SU-DHL-6 (cell line): ENCODE measurements around the gene TASOR2.
A peak's percentile ranks its signal among the peaks of the same experiment; 100 is the strongest.

Experiments used
- H2AFZ ChIP-seq: fragments of 200-600 bp; sonication (generic); 2 replicates; pipeline ENCODE4 v1.6.1; 2014; ENCODE audit warnings: low read depth, mild to moderate bottlenecking, moderate library complexity, mixed read lengths, antibody characterized with exemption, low read length; ENCODE audit not compliant: severe bottlenecking
- H3F3A ChIP-seq: fragments of 200-600 bp; shearing (Covaris generic); 2 replicates; pipeline ENCODE4 v1.6.0; 2016; ENCODE audit warnings: antibody characterized with exemption, mild to moderate bottlenecking; ENCODE audit not compliant: insufficient read depth
- H3K27ac ChIP-seq: fragments of 200-600 bp; sonication (generic); 2 replicates; pipeline ENCODE4 v1.5.1; 2016; ENCODE audit warnings: low read depth, mild to moderate bottlenecking, low read length, moderate library complexity, mixed read lengths
- H3K27me3 ChIP-seq: fragments of 200-600 bp; sonication (generic), shearing (Covaris generic); 2 replicates; pipeline ENCODE4 v1.6.0; 2014; ENCODE audit warnings: mild to moderate bottlenecking, low read length
- H3K36me3 ChIP-seq: fragments of 200-600 bp; sonication (generic); 2 replicates; pipeline ENCODE4 v1.6.1; 2014; ENCODE audit warnings: mild to moderate bottlenecking, low read length, mixed read lengths
- H3K4me2 ChIP-seq: fragments of 300-600, 200-600 bp; shearing (Covaris generic), sonication (generic); 2 replicates; pipeline ENCODE4 v1.6.0; 2014; ENCODE audit warnings: low read length, low read depth, mild to moderate bottlenecking; ENCODE audit not compliant: poor library complexity, severe bottlenecking
- H3K4me3 ChIP-seq: fragments of 200-600 bp; sonication (generic); 2 replicates; pipeline ENCODE4 v1.5.1; 2014; ENCODE audit warnings: antibody characterized with exemption, low read length, mild to moderate bottlenecking, mixed read lengths; ENCODE audit not compliant: insufficient read depth, poor library complexity, severe bottlenecking
- H3K79me2 ChIP-seq: fragments of 200-600 bp; sonication (generic); 2 replicates; pipeline ENCODE4 v1.6.1; 2014; ENCODE audit warnings: mild to moderate bottlenecking, low read length, moderate library complexity; ENCODE audit not compliant: insufficient read depth
- H3K9ac ChIP-seq: fragments of 200-600 bp; sonication (generic); 2 replicates; pipeline ENCODE4 v1.7.0; 2014; ENCODE audit warnings: mild to moderate bottlenecking, low read length
- H3K9me2 ChIP-seq: fragments of 200-600 bp; sonication (generic); replicated peaks from 2 replicates; pipeline ENCODE4 v1.6.1; 2014; ENCODE audit warnings: low read length; ENCODE audit not compliant: insufficient read depth
- H3K9me3 ChIP-seq: fragments of 200-600 bp; sonication (generic); 2 replicates; pipeline ENCODE4 v1.6.1; 2014; ENCODE audit warnings: low read length, mixed read lengths; ENCODE audit not compliant: insufficient read depth
- H4K20me1 ChIP-seq: fragments of 200-600 bp; sonication (generic); 2 replicates; pipeline ENCODE4 v1.6.1; 2014; ENCODE audit warnings: low read depth, mild to moderate bottlenecking, antibody characterized with exemption, low read length, moderate library complexity, mixed read lengths
- EZH2phosphoT487 ChIP-seq: fragments of 200-600 bp; sonication (generic), shearing (Covaris generic); conservative IDR thresholded peaks from 2 replicates; pipeline ENCODE4 v1.6.1; 2018; ENCODE audit warnings: mild to moderate bottlenecking, antibody characterized with exemption, low read length, moderate library complexity, mixed read lengths
- TF ChIP-seq, protein P1 (sequence below): fragments of 200-600 bp; sonication (generic); IDR thresholded peaks from one replicate; pipeline ENCODE4 v1.5.1; 2017; ENCODE audit warnings: antibody characterized with exemption, mild to moderate bottlenecking, low read length, moderate library complexity; ENCODE audit not compliant: insufficient read depth, poor library complexity, severe bottlenecking

TASOR2 gene

DNA sequence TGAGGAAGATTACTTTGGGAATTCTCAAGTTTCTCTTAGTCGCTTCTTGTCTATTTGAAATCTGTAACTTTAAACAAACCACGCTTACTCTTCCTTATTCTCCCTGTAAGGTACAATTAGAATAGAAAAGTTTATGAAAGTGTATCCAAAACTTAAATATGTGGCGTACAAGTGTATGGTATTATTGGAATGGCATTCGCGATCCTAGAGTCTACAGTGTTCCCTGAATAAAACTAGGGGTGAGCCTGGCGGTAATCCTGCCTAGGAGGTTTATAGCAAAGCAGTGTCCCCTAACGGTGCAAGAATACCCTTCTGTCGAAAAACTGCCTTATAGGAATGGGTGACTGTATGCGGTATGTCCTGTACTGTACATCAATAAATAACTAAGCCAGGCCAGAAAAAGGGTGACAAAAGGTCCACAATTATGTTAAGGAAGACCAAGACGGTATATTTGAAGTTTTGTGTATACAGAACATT is 1.2 kb downstream of the TASOR2 start:
- Histone ChIP-seq H3K27ac (peak overlapping the region; percentile 98), H2AFZ (no peak overlapping the region), H4K20me1 (peaks cover 7% of the 10 kb centered on the region), H3K4me3 (peak overlapping the region; percentile 87), H3K4me2 (peak overlapping the region; percentile 95), H3F3A (peaks cover 47% of the 10 kb centered on the region), H3K9me3 (no peaks in the 10 kb centered on the region), H3K27me3 (no peaks in the 10 kb centered on the region), H3K79me2 (peaks cover 62% of the 10 kb centered on the region), H3K9me2 (no peaks in the 10 kb centered on the region), H3K9ac (peak overlapping the region; percentile 95), H3K36me3 (peaks cover 19% of the 10 kb centered on the region)
- TF ChIP-seq EZH2phosphoT487, result no peak
- TF ChIP-seq, protein P1, sequence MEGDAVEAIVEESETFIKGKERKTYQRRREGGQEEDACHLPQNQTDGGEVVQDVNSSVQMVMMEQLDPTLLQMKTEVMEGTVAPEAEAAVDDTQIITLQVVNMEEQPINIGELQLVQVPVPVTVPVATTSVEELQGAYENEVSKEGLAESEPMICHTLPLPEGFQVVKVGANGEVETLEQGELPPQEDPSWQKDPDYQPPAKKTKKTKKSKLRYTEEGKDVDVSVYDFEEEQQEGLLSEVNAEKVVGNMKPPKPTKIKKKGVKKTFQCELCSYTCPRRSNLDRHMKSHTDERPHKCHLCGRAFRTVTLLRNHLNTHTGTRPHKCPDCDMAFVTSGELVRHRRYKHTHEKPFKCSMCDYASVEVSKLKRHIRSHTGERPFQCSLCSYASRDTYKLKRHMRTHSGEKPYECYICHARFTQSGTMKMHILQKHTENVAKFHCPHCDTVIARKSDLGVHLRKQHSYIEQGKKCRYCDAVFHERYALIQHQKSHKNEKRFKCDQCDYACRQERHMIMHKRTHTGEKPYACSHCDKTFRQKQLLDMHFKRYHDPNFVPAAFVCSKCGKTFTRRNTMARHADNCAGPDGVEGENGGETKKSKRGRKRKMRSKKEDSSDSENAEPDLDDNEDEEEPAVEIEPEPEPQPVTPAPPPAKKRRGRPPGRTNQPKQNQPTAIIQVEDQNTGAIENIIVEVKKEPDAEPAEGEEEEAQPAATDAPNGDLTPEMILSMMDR, result peak; percentile 8

DNA sequence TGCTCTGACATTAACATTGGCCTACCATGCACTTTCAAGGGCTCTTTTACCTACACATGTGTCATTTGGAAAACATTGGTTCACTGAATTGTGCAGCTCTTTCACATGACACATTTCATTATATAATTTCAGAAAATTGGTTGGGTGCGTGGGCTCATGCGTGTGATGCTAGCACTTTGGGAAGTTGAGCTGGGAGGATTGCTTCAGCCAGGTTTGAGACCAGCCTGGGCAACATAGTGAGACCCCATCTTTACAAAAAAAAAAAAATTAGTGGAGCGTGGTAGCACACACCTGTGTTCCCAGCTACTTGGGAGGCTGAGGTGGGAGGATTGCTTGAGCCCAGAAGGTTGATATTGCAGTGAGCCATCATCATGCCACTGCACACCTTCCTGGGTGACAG is 3.9 kb downstream of the TASOR2 start:
- peaks cover 19% of the 10 kb centered on the region for H3K36me3 ChIP-seq
- peaks cover 90% of the 10 kb centered on the region for H3K79me2 ChIP-seq
- peak overlapping the region; percentile 95 for H3K4me2 ChIP-seq
- no peaks in the 10 kb centered on the region for H3K9me3 ChIP-seq
- peak overlapping the region; percentile 98 for H3K27ac ChIP-seq
- H3K9me2 ChIP-seq, result no peaks in the 10 kb centered on the region
- H3K9ac ChIP-seq, result peak overlapping the region; percentile 95
- TF ChIP-seq, protein P1, result no peak
- no peak for TF ChIP-seq EZH2phosphoT487
- peak overlapping the region; percentile 87 for H3K4me3 ChIP-seq
- no peaks in the 10 kb centered on the region for H3K27me3 ChIP-seq
- H4K20me1 ChIP-seq, result peaks cover 7% of the 10 kb centered on the region
- peaks cover 65% of the 10 kb centered on the region for H3F3A ChIP-seq
- no peak overlapping the region for H2AFZ ChIP-seq

DNA sequence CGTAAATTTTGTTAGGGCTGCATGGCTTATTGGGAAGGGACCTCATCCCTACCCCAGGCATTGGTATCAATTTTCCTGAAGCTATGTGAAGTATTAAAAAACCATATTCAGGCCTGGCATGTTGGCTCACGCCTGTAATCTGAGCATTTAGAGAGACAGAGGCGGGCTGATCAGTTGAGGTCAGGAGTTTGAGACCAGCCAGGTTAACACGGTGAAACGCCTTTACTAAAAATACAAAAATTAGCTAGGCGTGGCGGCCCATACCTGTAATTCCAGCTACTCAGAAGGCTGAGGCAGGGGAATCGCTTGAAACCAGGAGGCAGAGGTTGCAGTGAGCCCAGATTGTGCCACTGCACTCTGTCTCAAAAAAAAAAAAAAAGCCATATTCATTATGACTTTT is 7.1 kb downstream of the TASOR2 start:
- TF ChIP-seq EZH2phosphoT487, result no peak
- TF ChIP-seq, protein P1, result no peak
- peak overlapping the region; percentile 87 for H3K4me3 ChIP-seq
- peak overlapping the region; percentile 98 for H3K27ac ChIP-seq
- H3K79me2 ChIP-seq, result peaks cover 100% of the 10 kb centered on the region
- H3K9me2 ChIP-seq, result no peaks in the 10 kb centered on the region
- peaks cover 14% of the 10 kb centered on the region for H3K36me3 ChIP-seq
- H4K20me1 ChIP-seq, result peaks cover 29% of the 10 kb centered on the region
- H2AFZ ChIP-seq, result no peak overlapping the region
- peaks cover 69% of the 10 kb centered on the region for H3F3A ChIP-seq
- H3K4me2 ChIP-seq, result peak overlapping the region; percentile 95
- no peaks in the 10 kb centered on the region for H3K27me3 ChIP-seq
- peak overlapping the region; percentile 95 for H3K9ac ChIP-seq
- no peaks in the 10 kb centered on the region for H3K9me3 ChIP-seq
